Measurements from ENCODE around the gene CABP4. TPM values are rescaled to one million over a fixed set of nuclear protein-coding genes. Genes with fewer than 3 reads are reported as not detected.

The CABP4 gene
- polyA plus RNA-seq, 3 donors, result 0.26 to 1.2 (median 0.55) TPM

GRCh38 chr11:67433536-67434394, 21.4 kb upstream of the CABP4 start:
- no peak for DNase-seq (ENCODE audit: extremely low read depth in 1 of 11, low read depth in 9 of 11, low spot score in 4 of 11)

- DNase-seq (ENCODE audit: extremely low read depth in 1 of 11, low read depth in 9 of 11, low spot score in 4 of 11), result no peak
These were observed 20.7 kb upstream of the CABP4 start for GRCh38 chr11:67434395-67434881.

GRCh38 chr11:67435031-67435726, 20.0 kb upstream of the CABP4 start:
- DNase-seq (ENCODE audit: extremely low read depth in 1 of 11, low read depth in 9 of 11, low spot score in 4 of 11), result no peak

GRCh38 chr11:67435727-67436458, 19.3 kb upstream of the CABP4 start:
- no peak for DNase-seq (ENCODE audit: extremely low read depth in 1 of 11, low read depth in 9 of 11, low spot score in 4 of 11)

- DNase-seq (ENCODE audit: extremely low read depth in 1 of 11, low read depth in 9 of 11, low spot score in 4 of 11), result no peak
These were observed 18.6 kb upstream of the CABP4 start for GRCh38 chr11:67436459-67437081.

GRCh38 chr11:67437082-67437808, 17.9 kb upstream of the CABP4 start, which contains the start of gene PTPRCAP:
Gene PTPRCAP (minus strand): TSS chr11:67437682. CDS start chr11:67437619, 63 bp downstream.
- DNase-seq (ENCODE audit: extremely low read depth in 1 of 11, low read depth in 9 of 11, low spot score in 4 of 11), result no peak

GRCh38 chr11:67437809-67438157, 17.4 kb upstream of the CABP4 start:
- DNase-seq (ENCODE audit: extremely low read depth in 1 of 11, low read depth in 9 of 11, low spot score in 4 of 11), result no peak

- no peak for DNase-seq (ENCODE audit: extremely low read depth in 1 of 11, low read depth in 9 of 11, low spot score in 4 of 11)
These were observed 16.8 kb upstream of the CABP4 start for GRCh38 chr11:67438158-67438902.

- DNase-seq (ENCODE audit: extremely low read depth in 1 of 11, low read depth in 9 of 11, low spot score in 4 of 11), result no peak
These were observed 15.6 kb upstream of the CABP4 start for GRCh38 chr11:67439321-67440228.

- no peak for DNase-seq (ENCODE audit: extremely low read depth in 1 of 11, low read depth in 9 of 11, low spot score in 4 of 11)
These were observed 14.7 kb upstream of the CABP4 start for GRCh38 chr11:67440229-67441097.

GRCh38 chr11:67441098-67441563, 14.0 kb upstream of the CABP4 start:
- no peak for DNase-seq (ENCODE audit: extremely low read depth in 1 of 11, low read depth in 9 of 11, low spot score in 4 of 11)

GRCh38 chr11:67441731-67442351, 13.3 kb upstream of the CABP4 start:
- no peak for DNase-seq (ENCODE audit: extremely low read depth in 1 of 11, low read depth in 9 of 11, low spot score in 4 of 11)

- DNase-seq (ENCODE audit: extremely low read depth in 1 of 11, low read depth in 9 of 11, low spot score in 4 of 11), result no peak
These were observed 12.4 kb upstream of the CABP4 start for GRCh38 chr11:67442504-67443404.

- DNase-seq (ENCODE audit: extremely low read depth in 1 of 11, low read depth in 9 of 11, low spot score in 4 of 11), result no peak
These were observed 9.6 kb upstream of the CABP4 start for GRCh38 chr11:67445515-67445914.

Data from renal cortex interstitium (tissue), 11 donors.